HG03439 (cell line): Measurements from ENCODE around the gene SH3PXD2B.

ENCODE experiments used
- ATAC-seq: cut with Tn5 transposase; IDR thresholded peaks from one replicate; pipeline ENCODE4 v1.9.1; 2021; ENCODE audit warnings: mild to moderate bottlenecking, moderate library complexity; ENCODE audit not compliant: unreplicated experiment

Gene SH3PXD2B

DNA sequence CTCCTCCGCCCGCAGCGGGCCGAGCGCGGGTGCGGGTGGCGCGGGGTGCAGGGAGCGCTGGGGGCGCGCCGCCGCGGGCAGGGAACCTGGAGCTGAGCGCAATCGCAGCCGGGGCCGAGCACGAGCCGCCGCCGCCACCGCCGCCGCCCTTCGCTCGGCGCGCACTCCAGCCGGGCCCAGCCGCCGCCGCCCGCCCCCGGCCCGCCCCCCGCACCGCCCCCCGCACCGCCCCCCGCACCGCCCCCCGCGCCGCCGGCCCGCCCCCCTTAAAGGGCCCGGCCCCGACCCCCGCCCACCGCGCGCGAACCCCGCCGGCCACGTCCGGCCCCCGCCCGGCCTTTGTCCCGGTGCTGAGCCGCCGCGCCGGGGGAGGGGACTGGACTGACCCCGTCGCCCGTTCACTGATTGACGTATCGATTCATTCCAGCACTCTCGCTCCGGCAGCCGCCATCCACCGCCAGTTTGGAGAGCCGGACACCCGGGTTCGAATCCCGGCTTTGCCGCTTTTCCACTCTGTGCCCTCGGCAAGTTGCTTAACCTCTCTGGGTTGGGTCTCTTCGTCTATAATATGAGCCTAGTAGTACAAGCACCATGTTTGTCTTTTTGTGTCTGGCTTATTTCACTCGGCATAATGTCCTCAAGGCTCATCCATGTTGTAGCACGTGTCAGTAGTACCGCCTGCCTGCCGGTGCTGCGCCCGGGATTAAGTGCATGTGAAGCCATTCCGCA is at the start of gene SH3PXD2B:
TSS of gene SH3PXD2B (minus strand) at position 168 of the 729 bp plus-strand sequence. CDS start 173 bp downstream, outside the sequence.
- ATAC-seq: no peak

DNA sequence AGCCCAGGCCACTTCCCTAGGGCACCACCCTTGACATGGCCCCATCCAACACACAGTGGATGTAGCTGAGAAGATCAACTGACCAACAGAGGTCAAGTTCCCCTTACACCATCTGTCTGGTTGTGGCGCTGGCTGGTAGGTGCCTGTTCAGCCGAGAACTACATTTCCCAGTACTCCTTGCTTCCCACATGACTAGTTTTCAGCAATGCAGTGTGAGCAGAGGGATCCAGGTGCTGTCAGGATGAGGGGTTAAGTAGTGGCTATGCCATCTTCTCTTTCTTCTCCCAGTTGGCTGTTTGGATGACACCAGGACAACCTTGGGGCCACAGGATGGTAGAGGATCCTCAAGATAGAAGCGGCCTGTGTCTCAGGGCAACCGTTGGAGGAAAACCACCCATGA is 48.6 kb upstream of the SH3PXD2B start:
- no peak for ATAC-seq

DNA sequence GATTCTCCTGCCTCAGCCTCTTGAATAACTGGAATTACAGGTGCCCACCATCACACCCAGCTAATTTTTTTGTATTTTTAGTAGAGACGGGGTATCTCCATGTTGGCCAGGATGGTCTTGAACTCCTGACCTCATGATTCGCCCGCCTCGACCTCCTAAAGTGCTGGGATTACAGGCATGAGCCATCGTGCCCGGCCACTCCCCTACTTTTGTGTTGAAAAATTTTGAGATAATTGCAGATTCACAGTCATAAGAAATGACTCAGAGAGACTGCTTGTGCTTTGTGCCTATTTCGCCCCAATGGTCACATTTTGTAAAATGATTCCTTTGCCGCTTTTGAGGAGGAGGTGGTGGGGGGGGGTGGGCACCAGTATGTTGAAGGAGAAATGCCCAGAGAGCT is 48.1 kb upstream of the SH3PXD2B start:
- no peak for ATAC-seq

DNA sequence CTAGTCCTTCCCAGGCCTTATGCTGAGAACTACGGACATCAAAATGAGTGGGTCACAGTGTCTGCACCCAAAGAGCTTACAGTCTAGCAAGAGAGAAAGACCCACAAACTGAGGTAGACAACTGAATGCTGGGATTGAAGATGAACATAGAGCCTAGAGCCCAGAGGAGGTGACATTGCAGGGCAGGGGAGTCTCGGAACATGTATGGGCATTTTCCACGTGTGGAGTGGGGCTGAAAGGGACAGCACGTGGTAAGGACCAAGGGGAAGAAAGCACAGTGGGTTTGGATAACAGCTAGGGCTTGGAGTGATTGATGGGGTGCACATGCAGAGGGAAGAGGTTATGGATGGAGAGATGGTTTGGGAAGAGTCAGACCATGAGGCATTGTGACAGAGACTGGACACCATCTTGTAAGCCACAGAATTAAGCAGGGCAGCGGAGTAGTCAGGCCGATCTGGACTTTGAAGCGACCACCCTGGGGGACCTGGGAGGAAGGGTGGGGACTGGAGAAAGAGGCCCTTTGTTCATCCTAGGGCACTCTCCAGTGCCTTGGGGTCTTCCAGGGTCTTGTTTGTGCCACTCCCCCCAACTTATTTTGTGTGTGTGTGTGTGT is 47.5 kb upstream of the SH3PXD2B start:
- ATAC-seq: no peak

DNA sequence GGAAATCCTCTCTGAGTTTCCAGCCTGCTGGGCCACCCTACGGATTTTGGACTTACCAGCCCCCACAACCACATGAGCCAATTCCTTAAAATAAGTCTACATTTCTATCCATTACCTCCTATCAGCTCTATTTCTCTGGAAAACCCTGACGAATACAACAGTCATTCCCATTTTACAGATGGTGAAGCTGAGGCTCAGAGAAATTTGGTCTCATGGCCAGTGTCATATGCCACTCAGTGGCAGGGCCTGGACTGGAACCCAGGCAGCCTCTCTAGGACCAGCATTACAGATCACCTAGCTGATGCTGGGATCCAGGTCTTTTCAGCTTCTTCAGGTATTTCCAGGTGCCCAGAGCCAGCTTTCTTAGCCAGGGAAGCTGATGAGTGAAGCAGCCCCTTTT is 45.0 kb upstream of the SH3PXD2B start:
- ATAC-seq: no peak

DNA sequence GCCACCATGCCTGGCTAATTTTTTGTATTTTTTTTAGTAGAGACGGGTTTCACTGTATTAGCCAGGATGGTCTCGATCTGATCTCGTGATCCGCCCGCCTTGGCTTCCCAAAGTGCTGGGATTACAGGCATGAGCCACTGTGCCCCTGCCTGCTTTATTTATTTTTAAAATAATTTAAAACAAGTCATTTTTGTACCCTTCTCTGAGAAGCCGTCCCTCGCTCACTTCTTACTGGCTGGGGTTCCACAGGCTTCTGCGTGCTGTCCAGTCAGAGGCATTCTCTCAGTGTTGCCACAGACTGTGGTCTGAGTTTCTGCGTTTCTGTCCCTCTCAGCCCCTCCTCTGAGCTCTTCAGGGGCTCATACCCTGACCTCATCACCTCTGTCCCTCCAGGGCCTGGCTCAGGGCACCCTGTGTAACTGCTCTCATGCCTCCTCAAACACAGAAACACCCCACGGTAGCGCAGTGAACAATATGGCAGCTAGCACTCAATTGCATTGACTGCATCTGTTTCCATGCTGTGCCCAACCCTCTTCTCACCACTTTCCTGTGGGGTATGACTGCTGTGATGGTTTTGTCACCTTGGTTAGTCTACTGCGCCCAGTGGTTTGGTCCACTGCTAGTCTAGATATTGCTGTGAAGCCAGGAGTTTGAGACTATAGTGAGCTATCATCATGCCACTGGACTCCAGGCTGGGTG is 44.3 kb upstream of the SH3PXD2B start:
- ATAC-seq: no peak

DNA sequence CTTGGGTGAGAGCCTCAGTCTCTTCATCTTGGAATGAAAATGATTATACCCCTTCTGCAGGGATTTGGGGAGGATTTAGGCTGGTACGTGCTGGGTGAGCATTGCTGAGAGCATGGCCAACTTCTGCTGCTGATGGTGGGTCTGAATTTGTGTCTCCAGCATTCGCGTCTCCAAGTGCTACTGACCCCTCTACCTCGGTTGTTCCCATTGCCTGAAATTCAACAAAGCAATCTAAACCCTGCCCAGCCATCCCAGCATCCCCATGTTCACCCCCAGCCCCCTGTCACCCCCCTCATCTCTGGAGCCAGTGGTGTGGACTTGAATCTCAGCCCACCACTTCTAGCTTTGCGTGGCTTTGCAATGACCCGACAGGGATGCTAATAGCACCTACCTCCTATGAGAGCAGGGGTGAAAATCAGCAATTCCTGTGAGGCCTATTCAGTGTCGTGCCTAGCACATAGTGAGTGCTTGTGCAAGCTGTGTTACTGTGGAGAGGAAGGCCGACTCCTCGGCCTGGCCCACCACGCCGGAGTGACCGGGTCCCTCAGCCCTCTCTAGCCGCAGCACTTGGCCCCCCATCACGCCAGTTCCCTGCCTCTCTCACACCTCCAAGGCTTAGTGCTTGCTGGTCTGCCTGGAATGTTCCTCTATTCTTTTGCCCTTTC is 43.4 kb upstream of the SH3PXD2B start:
- no peak for ATAC-seq

DNA sequence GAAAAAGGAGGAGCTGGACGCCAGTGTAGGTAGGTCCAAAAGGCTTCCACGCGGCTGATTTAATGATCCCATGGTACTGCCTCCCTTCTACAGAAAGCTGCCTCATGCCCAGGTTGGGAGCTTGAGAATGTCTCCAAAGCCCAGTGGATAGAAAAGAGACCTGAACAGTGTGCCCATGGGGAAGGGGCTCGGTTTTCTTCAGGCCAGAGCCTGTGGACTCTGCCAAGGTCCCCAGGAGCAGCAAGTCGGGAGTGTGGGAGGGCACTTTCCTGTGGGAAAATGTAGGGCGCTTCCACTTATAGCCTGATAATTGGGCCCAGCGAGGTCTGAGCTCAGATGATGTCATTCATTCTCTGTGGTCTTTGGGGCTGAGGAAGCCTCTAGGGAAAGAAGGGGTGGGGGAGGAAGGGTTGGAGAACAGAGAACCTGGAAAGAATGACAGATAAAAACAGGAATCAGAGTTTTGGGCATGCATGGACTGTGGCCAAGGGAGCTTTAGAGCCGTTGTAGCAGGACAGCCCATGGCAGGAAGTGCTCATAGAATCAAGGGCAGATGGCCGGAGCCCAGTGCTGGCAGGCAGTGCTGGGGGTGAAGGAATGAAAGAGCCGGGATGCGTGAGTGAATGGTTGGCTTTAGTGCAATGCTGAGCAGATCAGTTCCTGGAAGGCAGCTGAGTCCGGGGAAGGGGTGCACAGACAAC is 42.5 kb upstream of the SH3PXD2B start:
- ATAC-seq: no peak

DNA sequence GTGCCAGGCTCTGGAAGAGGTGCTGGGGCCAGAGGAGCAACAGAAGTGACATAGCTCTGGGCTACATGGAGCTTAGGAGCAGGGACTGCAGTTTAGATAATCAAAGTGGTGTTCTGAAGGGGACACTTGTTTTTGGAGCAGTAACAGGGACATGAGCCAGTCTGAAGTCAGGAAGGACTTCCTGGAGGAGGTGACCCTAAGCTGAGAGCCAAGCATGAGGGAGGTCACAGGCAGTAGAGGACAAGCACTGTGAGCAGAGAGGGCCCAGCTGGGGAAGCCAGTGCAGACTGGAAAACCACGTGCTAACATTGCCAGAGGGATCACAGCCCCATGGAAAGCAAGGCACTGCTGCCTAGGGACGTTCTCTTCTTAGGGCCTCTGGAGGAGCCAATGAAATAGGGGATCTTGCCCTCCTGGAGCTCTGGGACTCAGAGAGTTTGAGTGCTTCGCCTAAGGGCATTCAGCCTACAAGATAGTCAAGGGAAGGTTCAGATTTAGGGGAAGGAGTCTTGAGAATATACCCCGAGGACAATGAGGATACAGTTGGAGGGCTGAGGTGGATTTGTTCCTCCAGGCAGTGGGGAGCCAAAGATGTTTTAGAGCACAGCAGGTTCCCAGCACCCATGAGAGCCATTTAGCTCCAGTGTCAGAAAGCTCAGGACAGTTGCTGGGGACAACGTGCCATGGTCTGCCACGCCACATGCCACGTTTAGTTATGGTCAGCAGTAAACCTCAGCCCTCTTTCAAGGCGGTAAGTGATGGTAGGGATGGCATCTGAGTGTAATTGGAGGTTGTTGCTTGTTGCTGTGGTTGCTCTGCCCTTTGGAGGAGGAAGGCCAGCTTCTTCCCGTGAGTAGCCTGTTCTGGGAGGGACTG is 40.5 kb upstream of the SH3PXD2B start:
- no peak for ATAC-seq

DNA sequence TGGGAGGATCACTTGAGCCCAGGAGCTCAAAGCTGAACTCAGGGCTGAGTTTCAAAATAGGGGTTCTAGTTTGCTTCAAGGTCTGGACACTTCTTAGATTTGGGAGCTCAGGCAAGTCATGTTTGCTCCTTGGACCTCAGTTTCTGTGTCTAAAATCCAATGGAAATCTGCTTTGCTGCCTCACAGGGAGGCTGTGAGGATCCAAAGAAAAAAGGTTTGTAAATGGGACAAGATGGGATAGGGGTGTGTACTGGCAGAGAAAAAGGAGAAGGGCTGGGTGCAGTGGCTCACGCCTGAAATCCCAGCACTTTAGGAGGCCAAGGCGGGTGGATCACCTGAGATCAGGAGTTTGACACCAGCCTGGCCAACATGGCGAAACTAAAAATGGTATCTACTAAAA is 39.6 kb upstream of the SH3PXD2B start:
- no peak for ATAC-seq

DNA sequence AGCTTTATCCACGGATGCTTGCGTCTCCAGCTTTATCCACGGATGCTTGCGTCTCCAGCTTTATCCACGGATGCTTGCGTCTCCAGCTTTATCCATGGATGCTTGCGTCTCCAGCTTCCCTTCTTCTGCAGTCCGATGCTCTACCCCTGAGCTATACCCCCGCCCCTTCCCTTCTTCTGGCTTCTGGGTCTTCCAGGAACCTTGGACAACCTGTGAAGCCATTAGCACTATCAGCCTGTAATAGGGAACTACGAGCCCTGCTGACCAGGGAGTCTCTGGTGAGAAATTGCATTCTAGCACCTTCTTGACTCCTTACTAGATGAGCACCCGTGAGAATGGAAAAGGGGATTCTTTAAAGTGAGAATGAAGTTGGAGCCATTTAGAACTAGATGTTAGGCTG is 39.1 kb upstream of the SH3PXD2B start:
- no peak for ATAC-seq

DNA sequence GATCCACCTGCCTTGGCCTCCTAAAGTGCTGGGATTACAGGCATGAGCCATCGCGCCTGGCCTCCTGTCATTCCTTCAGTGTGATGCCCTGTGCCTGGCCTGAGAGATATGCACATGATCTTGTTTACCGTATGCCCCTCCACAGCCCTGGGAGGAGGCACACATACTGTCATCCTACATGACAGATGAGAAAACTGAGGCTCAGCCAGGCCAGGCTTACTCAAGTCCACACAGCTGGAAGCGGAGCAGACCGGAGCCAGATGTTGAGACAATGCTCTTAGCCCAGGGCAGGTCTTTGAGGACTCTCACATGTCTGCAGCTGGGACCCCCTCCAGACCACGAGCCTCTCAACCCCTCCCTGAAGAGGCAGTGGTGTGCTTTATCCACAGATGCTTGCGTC is 38.7 kb upstream of the SH3PXD2B start:
- ATAC-seq: no peak

DNA sequence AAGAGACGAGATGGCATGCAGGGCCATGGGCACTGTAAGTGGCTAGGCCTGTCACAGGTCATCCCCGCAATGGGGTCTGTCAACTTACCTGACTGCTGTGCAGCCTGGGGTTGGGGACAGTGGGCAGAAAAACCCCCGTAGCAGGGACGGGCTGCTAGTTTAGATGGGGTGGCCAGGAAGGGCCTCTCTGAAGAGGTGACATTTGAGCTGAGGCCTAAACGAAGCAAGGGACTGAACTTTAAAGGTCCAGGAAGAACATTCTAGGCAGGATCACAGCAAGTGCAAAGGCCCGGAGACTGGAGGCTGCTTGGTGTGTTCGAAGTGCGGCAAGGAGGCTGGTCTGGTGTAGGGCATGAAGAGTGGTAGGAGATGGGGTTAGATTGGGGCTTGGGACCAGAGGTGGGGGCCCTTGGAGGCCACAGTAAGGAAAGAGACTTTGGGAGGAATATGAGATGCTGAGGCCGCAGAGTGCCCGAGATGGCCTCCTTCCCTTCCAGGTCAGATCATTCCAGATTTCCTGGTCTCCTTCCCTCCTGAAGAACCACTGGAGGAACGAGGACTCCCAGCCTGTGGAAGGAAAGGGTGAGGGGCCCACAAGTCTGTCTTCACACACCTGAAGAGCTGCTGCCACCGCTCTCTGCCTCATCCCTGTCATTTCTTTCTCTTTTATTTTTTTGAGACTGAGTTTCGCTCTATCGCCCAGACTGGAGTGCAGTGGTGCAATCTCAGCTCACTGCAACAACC is 37.9 kb upstream of the SH3PXD2B start:
- no peak for ATAC-seq

DNA sequence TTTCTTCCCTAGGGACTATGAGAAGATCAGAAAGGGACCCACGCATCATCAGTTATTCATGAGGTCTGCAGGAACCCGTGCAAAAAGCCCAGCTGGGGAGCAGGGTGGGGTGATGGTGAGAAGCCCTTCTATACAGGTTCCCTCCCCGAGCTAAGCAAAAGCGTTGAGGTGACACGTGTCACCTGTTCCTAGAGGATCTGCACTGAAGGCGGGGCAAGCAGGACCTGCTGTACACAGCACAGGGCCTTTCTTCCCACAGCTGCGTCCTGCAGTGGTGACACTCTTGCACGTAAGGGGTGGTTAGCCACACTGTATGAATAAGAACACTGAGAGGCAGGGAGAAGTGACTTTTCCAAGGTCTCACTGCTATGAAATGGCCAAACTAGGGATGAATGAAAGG is 37.2 kb upstream of the SH3PXD2B start:
- ATAC-seq: no peak

DNA sequence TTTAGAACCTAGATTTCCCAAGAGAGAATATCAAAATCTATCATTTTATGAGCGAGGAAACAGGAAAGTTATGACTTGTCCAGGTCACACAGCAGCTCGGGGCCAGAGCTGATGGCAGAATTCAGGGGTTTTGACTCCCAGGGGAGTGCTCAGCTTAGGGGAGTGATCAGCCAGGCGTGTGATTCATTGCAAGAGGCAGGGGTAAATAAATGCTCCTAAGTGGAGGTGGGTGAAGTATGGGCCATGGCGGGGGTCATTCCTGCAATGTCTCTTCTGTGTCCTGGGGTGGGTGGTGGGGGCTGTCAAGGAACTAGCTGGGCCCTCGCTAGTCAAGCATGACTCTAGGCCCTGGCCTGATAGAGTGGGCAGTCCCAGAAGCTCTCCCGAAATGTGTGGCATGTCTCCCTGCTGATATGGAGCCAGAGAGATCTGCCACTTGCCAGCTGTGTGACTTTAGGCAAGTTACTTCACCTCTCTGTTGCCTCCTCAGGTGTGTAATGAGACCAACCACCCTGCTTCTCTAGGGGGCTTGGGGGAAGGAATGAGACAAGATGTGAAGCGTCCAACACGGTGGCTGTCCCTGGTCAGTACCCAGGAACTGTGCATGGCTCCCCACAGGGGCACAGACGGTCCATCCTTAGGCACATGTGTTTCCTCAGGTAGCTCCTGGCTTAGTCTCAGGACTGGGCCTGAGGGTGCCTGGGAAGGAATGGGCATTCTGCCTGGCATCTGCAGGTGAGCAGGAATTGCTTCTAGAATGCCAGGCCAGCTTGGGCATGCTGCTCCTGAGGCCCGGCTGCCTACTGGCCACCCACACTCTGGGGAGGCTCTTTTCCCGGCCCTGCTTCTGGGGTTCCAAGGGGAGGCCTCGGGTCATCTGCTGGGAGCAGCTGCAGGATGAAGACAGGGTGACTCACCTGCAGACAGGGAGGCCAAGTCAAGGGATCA is 36.5 kb upstream of the SH3PXD2B start:
- ATAC-seq: no peak

DNA sequence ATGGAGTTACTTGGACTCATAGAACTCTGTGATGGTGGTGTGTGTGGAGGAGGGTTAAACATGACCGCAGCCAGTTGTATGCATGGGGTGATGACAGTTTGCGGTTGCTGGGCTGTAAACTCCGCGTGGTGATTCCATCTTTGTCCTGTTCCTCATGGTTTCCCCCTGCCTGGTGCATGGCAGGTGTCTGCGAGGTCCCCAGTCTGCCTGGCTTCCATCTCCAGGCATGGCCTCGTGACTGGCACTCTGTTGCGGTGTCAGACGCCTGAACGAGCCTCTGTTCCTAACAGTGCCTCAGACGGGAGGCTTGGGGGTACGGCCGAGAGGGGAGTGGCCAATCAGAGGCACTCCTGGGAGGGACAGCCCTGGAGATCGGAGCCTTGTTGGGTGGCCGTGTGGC is 33.9 kb upstream of the SH3PXD2B start:
- no peak for ATAC-seq

DNA sequence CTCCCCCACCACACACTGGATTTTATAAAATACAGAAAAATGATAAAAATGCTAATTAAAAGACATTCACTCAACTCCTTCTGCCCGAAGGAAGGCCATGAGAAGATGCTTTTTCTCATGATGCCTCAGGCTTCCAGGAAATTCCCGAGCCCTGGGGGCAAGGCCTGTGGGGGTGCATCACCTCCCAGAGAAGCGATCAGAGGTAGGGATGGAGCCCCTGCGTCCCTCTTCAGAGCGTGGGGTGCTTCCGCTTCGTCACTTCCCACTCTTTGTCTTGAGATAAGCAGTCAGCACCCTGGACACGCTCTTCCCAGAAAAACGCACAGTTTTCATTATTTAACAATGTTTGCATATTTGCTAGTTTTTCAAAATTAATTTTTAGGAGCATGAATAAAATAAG is 33.3 kb upstream of the SH3PXD2B start:
- no peak for ATAC-seq

DNA sequence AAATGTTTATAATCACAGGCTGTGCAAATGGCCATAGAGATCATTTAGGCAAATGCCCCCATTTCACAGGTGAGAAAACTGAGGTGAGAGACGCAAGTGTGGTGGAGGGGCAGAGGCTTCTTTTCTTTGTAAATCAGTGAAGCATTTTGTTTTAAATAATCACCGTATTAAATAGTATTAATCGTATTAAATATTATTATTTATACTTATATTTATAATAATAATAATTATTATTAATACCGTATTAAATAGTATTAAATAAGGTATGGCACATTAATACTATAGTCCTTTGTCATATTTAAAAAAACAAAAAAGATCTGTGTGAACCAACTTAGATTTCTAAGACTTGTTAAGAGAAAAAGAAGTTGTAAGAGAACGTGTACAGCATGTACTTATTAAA is 32.6 kb upstream of the SH3PXD2B start:
- no peak for ATAC-seq
